K562 (cell line): ENCODE data around the gene ZNRF1. TPM values are rescaled to one million over a fixed set of nuclear protein-coding genes. Genes with fewer than 3 reads are reported as not detected.
A peak's percentile ranks its signal among the peaks of the same experiment; 100 is the strongest.

Experiments used
- CBFA2T2 ChIP-seq: fragments of 450-650 bp; conservative IDR thresholded peaks from 2 replicates; pipeline ENCODE4 v1.6.1; 2017; ENCODE audit warnings: mild to moderate bottlenecking
- CCAR2 ChIP-seq: fragments of 200-400 bp; formaldehyde crosslinking; IDR thresholded peaks from 2 replicates; pipeline ENCODE4 v1.6.1; 2017; ENCODE audit warnings: mild to moderate bottlenecking, low read depth, low read length
- CCNT2 ChIP-seq: IDR thresholded peaks from 2 replicates; pipeline ENCODE4 v1.6.1; 2011; ENCODE audit warnings: borderline replicate concordance, low read depth, mild to moderate bottlenecking, moderate library complexity, mixed read lengths, low read length; ENCODE audit not compliant: insufficient read length; ENCODE audit errors: extremely low read depth
- DIDO1 ChIP-seq: fragments of 450-650 bp; IDR thresholded peaks from 2 replicates; pipeline ENCODE4 v1.6.1; 2016; ENCODE audit warnings: low read depth, missing biosample characterization, missing genetic modification characterization
- E2F1 ChIP-seq: sonication (generic); formaldehyde crosslinking; IDR thresholded peaks from 2 replicates; pipeline ENCODE4 v1.8.1; 2023; ENCODE audit warnings: mild to moderate bottlenecking, missing genetic modification reagents, moderate library complexity
- E2F3 ChIP-seq: fragments of 250-450 bp; sonication (Bioruptor Pico); IDR thresholded peaks from 2 replicates; pipeline ENCODE4 v1.4.0; 2020; ENCODE audit warnings: mild to moderate bottlenecking
- ESRRA ChIP-seq: fragments of 450-650 bp; IDR thresholded peaks from 2 replicates; pipeline ENCODE4 v1.6.1; 2014; ENCODE audit warnings: low read depth, mild to moderate bottlenecking, moderate library complexity, borderline replicate concordance
- GTF2E2 ChIP-seq: fragments of 200-800 bp; sonication (Bioruptor generic); IDR thresholded peaks from 2 replicates; pipeline ENCODE4 v1.6.1; 2016; ENCODE audit warnings: missing genetic modification characterization, missing compliant biosample characterization
- HMBOX1 ChIP-seq: sonication (generic); IDR thresholded peaks from 2 replicates; pipeline ENCODE4 v1.6.1; 2016
- HMG20A ChIP-seq: fragments of 450-650 bp; formaldehyde crosslinking; conservative IDR thresholded peaks from 2 replicates; pipeline ENCODE4 v1.4.0; 2020; ENCODE audit warnings: mild to moderate bottlenecking, mixed read lengths
- KLF13 ChIP-seq: fragments of 450-650 bp; IDR thresholded peaks from 2 replicates; pipeline ENCODE4 v1.6.1; 2016; ENCODE audit warnings: missing genetic modification characterization, low read depth, mild to moderate bottlenecking, missing compliant biosample characterization, moderate library complexity, borderline replicate concordance
- LEF1 ChIP-seq: fragments of 450-650 bp; IDR thresholded peaks from 2 replicates; pipeline ENCODE4 v1.6.1; 2016; ENCODE audit warnings: mild to moderate bottlenecking
- MAFK ChIP-seq: IDR thresholded peaks from 2 replicates; pipeline ENCODE4 v1.6.1; 2011; ENCODE audit warnings: low read length, improper control_type of control experiment
- MTA2 ChIP-seq: fragments of 450-650 bp; IDR thresholded peaks from 2 replicates; pipeline ENCODE4 v1.6.1; 2016; ENCODE audit warnings: low read depth
- NBN ChIP-seq: fragments of 450-650 bp; IDR thresholded peaks from 2 replicates; pipeline ENCODE4 v1.6.1; 2016; ENCODE audit warnings: low read depth, mild to moderate bottlenecking
- PCBP2 ChIP-seq: fragments of 200-400 bp; formaldehyde crosslinking; IDR thresholded peaks from 2 replicates; pipeline ENCODE4 v1.6.1; 2018; ENCODE audit warnings: low read length, low read depth, mild to moderate bottlenecking, moderate library complexity; ENCODE audit not compliant: poor library complexity, severe bottlenecking
- PHB ChIP-seq: fragments of 250-450 bp; sonication (Bioruptor Pico); IDR thresholded peaks from 2 replicates; pipeline ENCODE4 v1.5.0; 2021
- RBBP5 ChIP-seq: fragments of 200-600 bp; sonication (generic); IDR thresholded peaks from 2 replicates; pipeline ENCODE4 v1.6.1; 2012; ENCODE audit warnings: borderline replicate concordance, mild to moderate bottlenecking, low read length, control low read depth, inconsistent platforms; ENCODE audit not compliant: insufficient read depth, poor library complexity, severe bottlenecking
- SMARCC2 ChIP-seq: fragments of 450-650 bp; IDR thresholded peaks from 2 replicates; pipeline ENCODE4 v1.6.1; 2017; ENCODE audit warnings: antibody characterized with exemption, moderate library complexity, mild to moderate bottlenecking, low read depth
- SMARCE1 ChIP-seq: fragments of 450-650 bp; IDR thresholded peaks from 2 replicates; pipeline ENCODE4 v1.7.1; 2016; ENCODE audit warnings: mild to moderate bottlenecking
- SRSF9 ChIP-seq: fragments of 200-400 bp; formaldehyde crosslinking; IDR thresholded peaks from 2 replicates; pipeline ENCODE4 v1.6.1; 2017; ENCODE audit warnings: low read depth, low read length, borderline replicate concordance
- TARDBP ChIP-seq: fragments of 450-650 bp; IDR thresholded peaks from 2 replicates; pipeline ENCODE4 v1.6.1; 2016
- TEAD1 ChIP-seq, 2 experiments: fragments of 450-650 bp in 1 of 2; sonication (generic) in 1 of 2; formaldehyde crosslinking; IDR thresholded peaks; 2 replicates each; pipeline versions ENCODE4 v1.4.0 to v1.8.0; 2020 to 2022; ENCODE audit warnings: mild to moderate bottlenecking in 2 of 2, missing genetic modification reagents in 1 of 2
- ZNF311 ChIP-seq: fragments of 250-450 bp; sonication (Bioruptor Pico); IDR thresholded peaks from 2 replicates; pipeline ENCODE4 v1.4.0; 2020; ENCODE audit warnings: mild to moderate bottlenecking, moderate library complexity
- ZNF316 ChIP-seq: fragments of 450-650 bp; IDR thresholded peaks from 2 replicates; pipeline ENCODE4 v1.6.1; 2016
- ZNF644 ChIP-seq: fragments of 200-800 bp; sonication (Bioruptor generic); IDR thresholded peaks from 2 replicates; pipeline ENCODE4 v1.6.1; 2016; ENCODE audit warnings: low read depth, missing genetic modification characterization, missing compliant biosample characterization
- polyA plus RNA-seq, 8 experiments: library from polyadenylated mRNA; depleted of rRNA in 4 of 8; stranded (reverse) in 5 of 8; unstranded in 3 of 8; fragments of >200 nt; fragmentation: Nextera tagmentation in 2 of 8; fragmentation: Illumina TruSeq in 1 of 8; extraction: Ambion mirVana in 2 of 8; extraction: Trizol in 1 of 8; gene quantifications; 2 replicates each; pipeline versions ENCODE4 v1.2.1 to v1.2.3, GENCODE V29; 2011 to 2014; ENCODE audit warnings: inconsistent platforms in 1 of 8, missing spikeins in 1 of 8
- total RNA-seq, 7 experiments: library from RNA; depleted of rRNA in 6 of 7; stranded (reverse); fragments of >200 nt in 6 of 7; fragmentation: Illumina TruSeq in 2 of 7; extraction: Trizol in 2 of 7; gene quantifications; 2 replicates each; pipeline versions ENCODE4 v1.2.1 to v1.2.3, GENCODE V29; 2011 to 2021; ENCODE audit warnings: low replicate concordance in 1 of 7
- TF ChIP-seq, protein P1 (sequence below), 2 experiments: fragments of 450-650 bp; IDR thresholded peaks; 2 replicates each; pipeline ENCODE4 v1.6.1; 2016

Gene ZNRF1
- total and polyA plus RNA-seq, 9 of the 15 experiments (the other 6 are each of a cell fraction or from before 2014, with no cell fraction given), result 9.5 to 37.7 (median 20.0) TPM

DNA sequence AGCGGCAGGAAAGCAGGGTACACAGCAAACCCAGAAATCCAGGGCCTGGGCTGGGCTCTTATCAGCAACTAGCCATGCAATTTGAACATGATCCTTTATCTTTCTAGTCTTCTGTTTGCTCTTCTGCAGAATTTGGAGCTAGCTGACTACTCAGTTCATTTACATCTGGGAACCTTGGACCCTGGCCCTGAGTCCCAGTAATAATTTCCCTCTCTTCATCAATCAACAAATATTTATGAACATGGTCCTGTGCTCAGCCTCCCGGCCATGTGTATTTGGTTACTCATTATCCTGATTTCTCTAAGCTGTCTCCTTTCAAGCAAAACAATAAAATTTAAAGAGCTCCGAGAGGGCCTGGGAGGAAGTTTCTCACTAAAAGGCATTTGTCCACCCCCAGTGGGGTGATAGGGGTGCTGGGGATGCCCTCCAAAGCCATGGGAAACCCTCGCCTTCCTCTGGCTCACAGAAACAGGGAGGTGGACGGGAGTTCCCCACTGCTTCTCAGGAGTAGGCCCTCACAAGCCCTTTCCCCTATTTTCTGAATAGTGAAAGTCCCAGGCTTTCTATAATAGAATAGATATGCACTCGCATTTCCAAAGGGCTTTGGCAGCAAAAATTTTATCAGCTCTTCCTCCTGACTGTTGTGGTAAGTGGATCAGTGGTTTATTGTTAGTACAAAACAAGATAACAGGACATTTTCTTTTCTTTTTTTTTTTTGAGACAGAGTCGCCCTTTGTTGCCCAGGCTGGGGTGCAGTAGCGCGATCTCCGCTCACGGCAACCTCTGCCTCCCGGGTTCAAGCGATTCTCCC is 7.0 kb upstream of the ZNRF1 start (continued):
- TF ChIP-seq PCBP2 (no peak), NBN (0 out of 2 replicates have a peak, but pooled peaks have one; percentile 22), LEF1 (0 out of 2 replicates have a peak, but pooled peaks have one; percentile 15), CCNT2 (peak; percentile 82), MTA2 (peak; percentile 62), DIDO1 (tag) (no peak), HMBOX1 (peak; percentile 66; the same call in 1 of the 2 replicates), E2F3 (CRISPR knock-in tag) (no peak), GTF2E2 (tag) (no peak), ESRRA (peak; percentile 26; the same call in 1 of the 2 replicates), TEAD1 (CRISPR knock-in tag; IDR thresholded peaks at IDR 0.05) (0 out of 4 replicates have a peak, but pooled peaks of 1 of the 2 experiments have one; percentile 39), MAFK (no peak), HMG20A (CRISPR knock-in tag) (no peak), ZNF316 (no peak), SMARCE1 (peak; percentile 76), ZNF311 (CRISPR knock-in tag) (no peak), CCAR2 (no peak), SMARCC2 (0 out of 2 replicates have a peak, but pooled peaks have one; percentile 37), ZNF644 (no peak), CBFA2T2 (peak; percentile 56), RBBP5 (peak; percentile 54), SRSF9 (no peak), PHB (no peak), KLF13 (no peak), E2F1 (no peak), TARDBP (no peak)
- TF ChIP-seq, protein P1, sequence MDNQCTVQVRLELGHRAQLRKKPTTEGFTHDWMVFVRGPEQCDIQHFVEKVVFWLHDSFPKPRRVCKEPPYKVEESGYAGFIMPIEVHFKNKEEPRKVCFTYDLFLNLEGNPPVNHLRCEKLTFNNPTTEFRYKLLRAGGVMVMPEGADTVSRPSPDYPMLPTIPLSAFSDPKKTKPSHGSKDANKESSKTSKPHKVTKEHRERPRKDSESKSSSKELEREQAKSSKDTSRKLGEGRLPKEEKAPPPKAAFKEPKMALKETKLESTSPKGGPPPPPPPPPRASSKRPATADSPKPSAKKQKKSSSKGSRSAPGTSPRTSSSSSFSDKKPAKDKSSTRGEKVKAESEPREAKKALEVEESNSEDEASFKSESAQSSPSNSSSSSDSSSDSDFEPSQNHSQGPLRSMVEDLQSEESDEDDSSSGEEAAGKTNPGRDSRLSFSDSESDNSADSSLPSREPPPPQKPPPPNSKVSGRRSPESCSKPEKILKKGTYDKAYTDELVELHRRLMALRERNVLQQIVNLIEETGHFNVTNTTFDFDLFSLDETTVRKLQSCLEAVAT (IDR thresholded peaks at IDR 0.05), result 0 out of 4 replicates have a peak, but pooled peaks of 1 of the 2 experiments have one; percentile 69
